Neural cell (in vitro differentiated cells): Measurements from ENCODE around the gene C10orf53.

Experiments
- EP300 ChIP-seq: fragments of 450-650 bp; conservative IDR thresholded peaks from 2 replicates; pipeline ENCODE4 v1.6.1; 2014; ENCODE audit warnings: antibody characterized with exemption, mild to moderate bottlenecking, moderate library complexity; ENCODE audit not compliant: poor library complexity, severe bottlenecking
- EZH2 ChIP-seq: fragments of 200-600, 300-800 bp; shearing (Covaris generic), sonication (generic); IDR thresholded peaks from 2 replicates; pipeline ENCODE4 v1.6.1; 2014; ENCODE audit warnings: antibody characterized with exemption, low read length, borderline replicate concordance, mild to moderate bottlenecking; ENCODE audit not compliant: insufficient read depth, poor library complexity, severe bottlenecking
- MXI1 ChIP-seq: fragments of 450-650 bp; conservative IDR thresholded peaks from 2 replicates; pipeline ENCODE4 v1.6.1; 2014; ENCODE audit warnings: antibody characterized with exemption, mild to moderate bottlenecking; ENCODE audit not compliant: poor library complexity, severe bottlenecking
- SMC3 ChIP-seq: fragments of 450-650 bp; conservative IDR thresholded peaks from 2 replicates; pipeline ENCODE4 v1.6.1; 2014; ENCODE audit warnings: antibody characterized with exemption, mild to moderate bottlenecking, moderate library complexity; ENCODE audit not compliant: poor library complexity
- TAF1 ChIP-seq: IDR thresholded peaks from 2 replicates; pipeline ENCODE4 v1.6.1; 2012; ENCODE audit warnings: low read depth
- TF ChIP-seq, protein P1 (sequence below): fragments of 450-650 bp; IDR thresholded peaks from 2 replicates; pipeline ENCODE4 v1.5.1; 2014; ENCODE audit warnings: antibody characterized with exemption, mild to moderate bottlenecking, moderate library complexity; ENCODE audit not compliant: poor library complexity, severe bottlenecking

- no peak for TF ChIP-seq SMC3
- TF ChIP-seq, protein P1, sequence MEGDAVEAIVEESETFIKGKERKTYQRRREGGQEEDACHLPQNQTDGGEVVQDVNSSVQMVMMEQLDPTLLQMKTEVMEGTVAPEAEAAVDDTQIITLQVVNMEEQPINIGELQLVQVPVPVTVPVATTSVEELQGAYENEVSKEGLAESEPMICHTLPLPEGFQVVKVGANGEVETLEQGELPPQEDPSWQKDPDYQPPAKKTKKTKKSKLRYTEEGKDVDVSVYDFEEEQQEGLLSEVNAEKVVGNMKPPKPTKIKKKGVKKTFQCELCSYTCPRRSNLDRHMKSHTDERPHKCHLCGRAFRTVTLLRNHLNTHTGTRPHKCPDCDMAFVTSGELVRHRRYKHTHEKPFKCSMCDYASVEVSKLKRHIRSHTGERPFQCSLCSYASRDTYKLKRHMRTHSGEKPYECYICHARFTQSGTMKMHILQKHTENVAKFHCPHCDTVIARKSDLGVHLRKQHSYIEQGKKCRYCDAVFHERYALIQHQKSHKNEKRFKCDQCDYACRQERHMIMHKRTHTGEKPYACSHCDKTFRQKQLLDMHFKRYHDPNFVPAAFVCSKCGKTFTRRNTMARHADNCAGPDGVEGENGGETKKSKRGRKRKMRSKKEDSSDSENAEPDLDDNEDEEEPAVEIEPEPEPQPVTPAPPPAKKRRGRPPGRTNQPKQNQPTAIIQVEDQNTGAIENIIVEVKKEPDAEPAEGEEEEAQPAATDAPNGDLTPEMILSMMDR = no peak
- TF ChIP-seq EZH2 = no peak
- no peak for TF ChIP-seq EP300
- TF ChIP-seq TAF1 = no peak
- no peak for TF ChIP-seq MXI1
Measured at GRCh38 chr10:49688920-49689319, 9.5 kb downstream of the C10orf53 start.
